Spleen (tissue), 11 donors: ENCODE measurements around the gene ICAM1. TPM values are rescaled to one million over a fixed set of nuclear protein-coding genes. Genes with fewer than 3 reads are reported as not detected.

ENCODE experiments used
- DNase-seq: peaks from one replicate; pipeline ENCODE4 v3.0.0-alpha.2; 2020
- H3K27ac ChIP-seq, 8 donors: fragments of 200-600 bp; sonication (generic) in 7 of 8; 1 replicate in 4 of 8; 2 replicates in 4 of 8; pipeline versions ENCODE4 v1.5.0 to v1.8.0; 2016 to 2021; ENCODE audit warnings: inconsistent platforms in 4 of 8, mild to moderate bottlenecking in 4 of 8, moderate library complexity in 1 of 8
- H3K27me3 ChIP-seq, 7 donors: fragments of 200-600 bp; sonication (generic) in 6 of 7; replicated peaks in 1 of 7; 1 replicate in 4 of 7; 2 replicates in 3 of 7; pipeline versions ENCODE4 v1.5.0 to v1.8.0; 2016 to 2021; ENCODE audit warnings: inconsistent platforms in 3 of 7, mild to moderate bottlenecking in 1 of 7
- H3K36me3 ChIP-seq, 6 donors: fragments of 200-600 bp; sonication (generic) in 5 of 6; 1 replicate in 4 of 6; 2 replicates in 2 of 6; pipeline versions ENCODE4 v1.5.0 to v1.8.0; 2016 to 2021; ENCODE audit warnings: inconsistent platforms in 2 of 6
- H3K4me1 ChIP-seq, 6 donors: fragments of 200-600 bp; sonication (generic) in 5 of 6; 1 replicate in 3 of 6; 2 replicates in 3 of 6; pipeline versions ENCODE4 v1.5.0 to v1.8.0; 2016 to 2021; ENCODE audit warnings: inconsistent platforms in 3 of 6
- H3K4me3 ChIP-seq, 8 donors: fragments of 200-600 bp; sonication (generic) in 7 of 8; 1 replicate in 4 of 8; 2 replicates in 4 of 8; pipeline versions ENCODE4 v1.5.0 to v1.8.0; 2016 to 2021; ENCODE audit warnings: inconsistent platforms in 4 of 8, mild to moderate bottlenecking in 4 of 8, moderate library complexity in 2 of 8
- H3K9me3 ChIP-seq, 8 donors: fragments of 200-600 bp; sonication (generic) in 7 of 8; 1 replicate in 4 of 8; 2 replicates in 4 of 8; pipeline versions ENCODE4 v1.5.0 to v1.8.0; 2016 to 2021; ENCODE audit warnings: inconsistent platforms in 4 of 8
- CTCF ChIP-seq, 11 experiments: fragments of 200-600 bp in 7 of 11; fragments of 450-650 bp in 4 of 11; sonication (generic) in 4 of 11; IDR thresholded peaks in 8 of 11; conservative IDR thresholded peaks in 3 of 11; 1 replicate in 7 of 11; 2 replicates in 4 of 11; pipeline versions ENCODE4 v1.4.0 to v1.8.0; 2016 to 2021; ENCODE audit warnings: antibody characterized with exemption in 11 of 11, inconsistent platforms in 4 of 11, mild to moderate bottlenecking in 1 of 11
- POLR2A ChIP-seq, 3 donors: fragments of 450-650 bp; IDR thresholded peaks; one replicate each; pipeline ENCODE4 v1.5.1; 2017; ENCODE audit warnings: antibody characterized with exemption in 3 of 3, mild to moderate bottlenecking in 1 of 3
- POLR2AphosphoS5 ChIP-seq, 3 donors: sonication (generic); formaldehyde crosslinking; IDR thresholded peaks; one replicate each; pipeline ENCODE4 v1.5.1; 2017; ENCODE audit warnings: antibody characterized with exemption in 3 of 3
- WGBS, 5 donors: extraction: QIAGEN DNeasy Blood & Tissue Kit in 3 of 5; methylation state at CpG; one replicate each; pipeline versions ENCODE4 v1.1.5 to v1.1.7; 2013 to 2018; 5-methylcytosine and 5-hydroxymethylcytosine counted together
- intact Hi-C: fragments of 100-400 bp; cut with DNase I; formaldehyde crosslinking; loops from one replicate; pipeline ENCODE4 v1.15.0; 2023; ENCODE audit warnings: low total_unique reads
- polyA plus RNA-seq, 3 donors: library from polyadenylated mRNA; stranded (reverse); fragments of 200-250 nt; gene quantifications; one replicate each; pipeline ENCODE4 v1.2.1, GENCODE V29; 2013
- total RNA-seq, 7 donors: library from RNA; depleted of rRNA in 3 of 7; stranded (reverse); fragments of >200 nt in 3 of 7; fragmentation: NEBNext Ultra II Directional in 4 of 7; extraction: Animal tissue kit (Norgen Biotek cat#: 25700) in 4 of 7; gene quantifications; one replicate each; pipeline versions ENCODE4 v1.1.0 to v1.2.1, GENCODE V29; 2016 to 2021
- donor health status: healthy with polysubstance abuse.
- donor health status: DM: no; HTN: no; CAD: no; lungs with moderate emphysema.
- donor health status: DM: no; HTN: no; CAD: no.
- donor health status: Bipolar disorder and iron deficiency.
- donor health status: healthy.
- donor health status: DM: no; HTN: no; CAD: no.
- donor health status: DM: yes; HTN: yes; CAD: no.

Gene ICAM1
- total and polyA plus RNA-seq, 10 donors, result 12.8 to 163 (median 98.2) TPM

DNA sequence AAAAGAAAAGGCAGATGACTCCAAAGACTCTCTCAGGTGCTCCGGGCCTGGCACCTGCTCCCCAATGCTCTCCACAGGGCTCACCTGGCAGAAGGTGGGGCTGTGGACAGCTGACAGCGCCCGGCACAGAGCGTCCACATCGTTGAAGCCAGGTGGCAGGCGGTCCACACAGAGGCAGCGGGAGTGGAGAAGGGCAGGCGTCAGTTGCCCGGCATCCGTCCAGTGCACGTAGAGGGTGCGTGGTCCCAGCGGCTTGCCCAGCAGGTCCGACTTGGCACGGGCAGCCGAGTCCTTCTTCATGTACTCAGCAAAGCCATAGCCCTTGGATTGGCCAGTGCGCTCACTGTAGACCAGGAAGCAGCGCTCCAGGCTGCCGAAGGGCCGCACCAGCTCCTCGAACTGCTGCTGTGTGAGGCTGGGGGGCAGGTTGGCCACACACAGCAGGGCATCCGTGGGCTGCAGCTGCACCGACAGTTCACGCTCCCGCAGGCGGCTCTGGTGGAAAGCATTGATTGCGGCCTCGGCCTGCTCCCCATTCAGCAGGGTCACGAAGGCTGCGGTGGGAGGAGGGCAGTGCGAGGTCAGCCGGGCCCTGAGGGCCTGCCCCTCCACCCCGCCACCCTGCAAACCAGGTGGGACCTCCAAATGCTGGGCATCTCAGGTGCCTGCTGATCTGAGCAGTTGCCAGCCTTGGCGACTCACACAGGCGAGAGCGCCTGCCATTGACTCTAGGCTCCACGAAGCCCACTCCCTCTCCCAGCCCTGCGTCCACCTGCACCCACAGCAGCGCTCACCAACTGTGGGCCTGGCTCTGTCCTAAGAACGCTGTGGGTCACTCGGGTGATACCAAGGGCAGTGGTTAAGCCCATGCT, 57.9 kb downstream of the ICAM1 start:
- H3K4me3 ChIP-seq, result no peak overlapping the region
- peaks cover 6 to 82% (median 70%) of the 10 kb centered on the region in 6 donors for H3K36me3 ChIP-seq
- intact Hi-C loops, result no loop called here
- no peaks in the 10 kb centered on the region for H3K27me3 ChIP-seq
- WGBS, 5 donors, result 95 to 98% (median 97%) methylated on average over 34 to 41 of the region's 41 CpGs
- TF ChIP-seq POLR2A (IDR thresholded peaks at IDR 0.05) (no peak), POLR2AphosphoS5 (IDR thresholded peaks at IDR 0.05) (peak in 1 of 3 donors; percentile 32), CTCF (IDR thresholded peaks at IDR 0.05 in 8 of 11, conservative IDR thresholded peaks at IDR 0.05 in 3 of 11) (no peak)
- H3K27ac ChIP-seq, result no peak overlapping the region
- H3K9me3 ChIP-seq, result no peaks in the 10 kb centered on the region
- DNase-seq, result no peak
- H3K4me1 ChIP-seq, result peaks cover 11 to 40% (median 18%) of the 10 kb centered on the region in 6 donors

- Histone ChIP-seq H3K27ac (no peak overlapping the region), H3K27me3 (no peaks in the 10 kb centered on the region), H3K36me3 (peaks cover 6 to 81% (median 64%) of the 10 kb centered on the region in 6 donors), H3K4me3 (no peak overlapping the region), H3K4me1 (peaks cover 11 to 47% (median 26%) of the 10 kb centered on the region in 6 donors), H3K9me3 (no peaks in the 10 kb centered on the region)
- TF ChIP-seq POLR2A (IDR thresholded peaks at IDR 0.05) (no peak), CTCF (IDR thresholded peaks at IDR 0.05 in 8 of 11, conservative IDR thresholded peaks at IDR 0.05 in 3 of 11) (no peak)
- intact Hi-C loops, result no loop called here
- DNase-seq, result no peak
- WGBS, 5 donors, result 94 to 99% (median 95%) methylated on average over 13 of the region's 13 CpGs
Observed at GRCh38 chr19:10329555-10329954, 58.6 kb downstream of the ICAM1 start.

DNA sequence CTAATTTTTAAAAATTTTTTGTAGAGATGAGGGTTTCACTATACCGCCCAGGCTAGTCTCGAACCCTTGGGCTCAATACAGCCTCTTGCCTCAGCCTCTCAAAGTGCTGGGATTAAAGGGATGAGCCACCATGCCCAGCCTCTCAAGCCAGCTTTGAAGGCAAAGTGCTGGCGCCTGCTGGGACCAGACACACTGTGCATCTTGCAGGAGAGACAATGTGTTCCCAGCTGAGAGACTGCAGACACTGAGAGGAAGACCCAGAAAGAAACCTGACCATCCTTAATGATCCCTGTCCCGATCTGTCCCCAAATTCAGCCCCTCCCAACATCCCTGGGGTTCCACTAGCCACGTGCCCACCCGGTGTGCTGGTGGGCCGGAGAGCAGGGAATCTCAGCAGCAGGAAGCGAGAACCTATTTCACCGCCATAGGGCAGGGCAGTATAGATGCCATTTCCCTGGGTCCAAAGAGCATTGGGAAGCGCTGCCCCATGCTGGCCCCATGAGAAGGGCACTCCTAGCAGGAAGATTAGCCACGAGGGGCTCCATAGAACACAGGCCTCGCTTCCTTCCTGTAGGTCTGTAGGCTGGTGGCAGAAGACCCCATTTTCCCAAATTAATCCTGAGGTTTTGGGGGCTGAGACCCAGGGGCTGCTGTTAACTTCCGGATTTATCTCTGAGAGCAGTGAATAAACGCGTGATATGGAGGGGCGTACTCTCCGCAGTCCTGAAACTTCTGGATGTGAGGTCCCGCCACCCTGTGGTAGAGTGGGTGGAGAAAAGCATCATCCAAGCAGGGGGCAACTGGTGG, 61.4 kb downstream of the ICAM1 start:
- DNase-seq, result no peak
- 25 to 45% (median 40%) methylated on average over 14 to 18 of the region's 18 CpGs for WGBS, 5 donors
- Histone ChIP-seq H3K36me3 (peaks cover 6 to 74% (median 48%) of the 10 kb centered on the region in 6 donors), H3K27me3 (no peaks in the 10 kb centered on the region), H3K27ac (peak overlapping the region in 7 of 8 donors; percentile 87 to 95 (median 93)), H3K4me1 (peaks cover 11 to 74% (median 35%) of the 10 kb centered on the region in 6 donors), H3K4me3 (peak overlapping the region; percentile 58 to 91 (median 82)), H3K9me3 (no peaks in the 10 kb centered on the region)
- TF ChIP-seq POLR2AphosphoS5 (IDR thresholded peaks at IDR 0.05), result no peak
- TF ChIP-seq CTCF (IDR thresholded peaks at IDR 0.05 in 8 of 11, conservative IDR thresholded peaks at IDR 0.05 in 3 of 11), result peak in 1 of 11 experiments; percentile 8
- no peak for TF ChIP-seq POLR2A (IDR thresholded peaks at IDR 0.05)
- intact Hi-C loops, result loop anchor here (10.0 kb wide), 1 partner anchor 58 kb away; the partner anchor contains the start of gene ICAM1
